GM12872 (cell line): ENCODE data around the gene SLC6A3.

Experiments used
- TF ChIP-seq, protein P1 (sequence below): IDR thresholded peaks from 3 replicates; pipeline ENCODE4 v1.5.1; 2011; ENCODE audit warnings: low read depth, mild to moderate bottlenecking, low read length, moderate library complexity; ENCODE audit not compliant: insufficient read depth

The SLC6A3 gene

DNA sequence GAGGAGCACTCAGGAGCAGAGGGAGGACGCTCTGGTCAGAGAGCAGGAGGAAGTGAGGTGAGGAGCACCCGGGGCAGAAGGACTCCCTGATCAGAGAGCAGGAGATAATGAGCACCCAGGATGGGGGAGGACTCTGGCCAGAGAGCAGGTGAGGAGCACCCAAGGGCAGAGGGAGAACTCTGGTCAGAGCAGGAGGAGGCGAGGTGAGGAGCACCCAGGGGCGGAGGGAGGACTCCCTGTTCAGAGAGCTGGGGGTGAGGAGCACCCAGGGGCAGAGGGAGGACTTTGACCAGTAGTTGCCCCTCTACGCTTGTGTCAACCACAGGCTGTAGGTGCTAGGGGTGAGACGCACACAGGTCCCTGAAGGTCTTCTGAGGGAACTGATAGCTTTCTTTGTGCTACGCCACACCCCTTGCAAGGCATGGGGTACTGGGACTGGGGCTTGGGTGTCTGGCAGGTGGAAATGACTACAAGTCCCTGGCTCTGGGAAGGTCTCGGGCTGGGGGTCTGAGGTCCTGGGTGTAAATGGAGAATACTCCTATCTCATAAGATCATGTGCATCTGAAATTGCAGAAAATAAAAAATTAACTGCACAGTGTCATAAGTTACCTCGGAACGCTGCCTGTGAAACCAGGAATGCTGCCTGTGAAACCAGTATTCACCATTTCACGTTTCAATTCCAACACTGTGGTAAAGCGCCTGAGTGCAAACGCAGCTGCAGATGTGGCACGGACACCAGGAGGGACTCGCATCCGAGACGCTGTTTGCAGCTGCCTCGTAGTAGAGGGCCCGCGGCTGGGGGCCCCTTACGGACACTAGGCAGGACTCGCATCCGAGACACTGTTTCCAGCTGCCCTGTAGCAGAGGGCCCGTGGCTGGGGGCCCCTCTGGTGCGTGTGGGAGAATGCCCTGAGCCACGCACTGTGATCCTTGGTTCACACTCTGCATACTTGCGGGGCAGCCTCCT lies 27.0 kb upstream of the SLC6A3 start:
- TF ChIP-seq, protein P1, sequence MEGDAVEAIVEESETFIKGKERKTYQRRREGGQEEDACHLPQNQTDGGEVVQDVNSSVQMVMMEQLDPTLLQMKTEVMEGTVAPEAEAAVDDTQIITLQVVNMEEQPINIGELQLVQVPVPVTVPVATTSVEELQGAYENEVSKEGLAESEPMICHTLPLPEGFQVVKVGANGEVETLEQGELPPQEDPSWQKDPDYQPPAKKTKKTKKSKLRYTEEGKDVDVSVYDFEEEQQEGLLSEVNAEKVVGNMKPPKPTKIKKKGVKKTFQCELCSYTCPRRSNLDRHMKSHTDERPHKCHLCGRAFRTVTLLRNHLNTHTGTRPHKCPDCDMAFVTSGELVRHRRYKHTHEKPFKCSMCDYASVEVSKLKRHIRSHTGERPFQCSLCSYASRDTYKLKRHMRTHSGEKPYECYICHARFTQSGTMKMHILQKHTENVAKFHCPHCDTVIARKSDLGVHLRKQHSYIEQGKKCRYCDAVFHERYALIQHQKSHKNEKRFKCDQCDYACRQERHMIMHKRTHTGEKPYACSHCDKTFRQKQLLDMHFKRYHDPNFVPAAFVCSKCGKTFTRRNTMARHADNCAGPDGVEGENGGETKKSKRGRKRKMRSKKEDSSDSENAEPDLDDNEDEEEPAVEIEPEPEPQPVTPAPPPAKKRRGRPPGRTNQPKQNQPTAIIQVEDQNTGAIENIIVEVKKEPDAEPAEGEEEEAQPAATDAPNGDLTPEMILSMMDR: no peak

GRCh38 chr5:1471240-1471853 lies 26.1 kb upstream of the SLC6A3 start:
- TF ChIP-seq, protein P1: no peak

DNA sequence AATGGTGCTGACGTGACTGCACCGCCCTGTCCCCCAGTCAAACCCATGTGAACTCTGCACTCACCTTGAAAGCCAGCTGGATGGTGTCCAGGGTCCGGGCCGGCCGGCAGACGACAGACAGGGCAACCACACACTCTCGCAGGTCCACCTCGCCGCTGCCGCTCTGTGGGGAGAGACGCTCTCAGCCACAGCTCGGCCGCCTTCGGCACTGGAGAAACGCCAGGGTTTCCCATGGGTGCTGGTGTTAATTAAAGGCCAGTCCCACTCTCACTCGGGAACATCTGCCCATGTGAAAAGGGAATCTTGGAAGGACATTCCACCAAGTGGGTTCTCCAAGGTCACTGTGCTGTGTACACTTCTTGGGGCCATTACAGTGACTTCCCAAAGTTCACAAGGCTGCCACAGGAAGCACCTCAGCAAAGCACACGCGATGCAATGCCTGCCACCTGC lies 25.5 kb upstream of the SLC6A3 start:
- TF ChIP-seq, protein P1: no peak

DNA sequence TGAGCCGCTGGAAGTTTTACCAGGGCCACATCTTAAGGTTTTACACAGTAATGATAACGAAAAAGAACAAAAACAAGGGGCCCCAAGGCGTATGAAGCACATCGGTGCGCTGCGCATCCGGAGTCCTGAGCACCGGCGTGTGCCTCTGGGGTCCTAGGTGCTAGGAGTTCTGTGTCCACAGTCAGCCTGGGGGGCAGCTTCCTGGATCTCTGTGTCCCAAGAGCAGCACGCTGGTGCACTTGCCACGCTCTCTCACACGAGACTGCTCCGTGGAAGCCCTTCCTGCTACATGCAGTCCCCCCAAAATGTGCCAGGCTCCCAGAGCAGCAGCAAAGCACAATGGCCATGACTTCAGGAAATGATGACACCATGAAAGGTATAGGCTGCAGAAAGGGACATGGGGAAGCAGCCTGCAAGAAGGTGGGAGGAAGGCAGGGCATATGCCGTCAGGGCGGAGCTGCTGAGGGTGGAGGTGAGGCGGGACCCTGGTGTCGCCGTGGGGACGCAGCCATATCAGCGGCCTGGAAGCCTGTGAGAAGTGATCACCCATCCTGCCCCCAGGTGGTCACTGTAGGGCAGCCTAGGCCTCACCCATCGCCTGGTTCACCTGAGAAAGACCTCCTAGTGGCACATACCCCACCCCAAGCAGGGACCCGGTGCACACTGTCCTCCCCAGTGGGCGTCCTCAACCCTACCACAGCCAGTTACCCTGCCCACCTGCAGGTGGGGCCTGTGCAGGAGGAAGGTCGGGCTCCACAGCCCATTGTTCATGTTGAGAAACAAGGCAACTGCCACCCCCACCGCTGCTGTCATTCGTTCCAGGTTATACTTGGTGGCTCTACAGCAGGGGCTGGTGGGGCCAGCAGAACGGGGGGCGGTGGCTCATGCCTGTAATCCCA lies 23.6 kb upstream of the SLC6A3 start:
- TF ChIP-seq, protein P1: no peak

DNA sequence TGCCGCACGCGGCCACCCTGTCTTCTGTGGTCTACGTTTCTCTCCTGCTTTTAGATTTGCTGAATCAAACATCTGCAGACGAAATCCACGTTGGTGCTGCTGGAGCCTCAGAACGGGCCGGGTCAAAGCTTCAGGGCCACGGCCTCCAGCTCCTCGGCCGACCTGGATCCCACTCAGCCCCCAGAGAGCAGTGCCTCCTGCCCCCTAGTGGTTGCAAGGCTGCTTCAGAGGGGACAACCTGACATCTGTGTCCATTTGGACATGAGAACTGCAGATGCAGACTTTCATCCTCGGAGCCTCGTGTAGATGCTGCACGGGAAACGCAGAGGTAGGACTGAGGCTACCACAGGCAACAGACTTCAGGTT lies 23.0 kb upstream of the SLC6A3 start:
- TF ChIP-seq, protein P1: peak; percentile 46; the same call in 2 of the 3 replicates

- TF ChIP-seq, protein P1: no peak
These were observed 22.4 kb upstream of the SLC6A3 start for GRCh38 chr5:1467341-1468246.
